NCI-H146 treated with DMSO at 0.1 percent for 48 hours (cell line): ENCODE data around the gene PTPN4.

Experiments used
- DNase-seq: peaks from one replicate; lab custom pipeline; 2025; ENCODE audit not compliant: unreplicated experiment; lab: John Stamatoyannopoulos, UW

PTPN4 gene

DNA sequence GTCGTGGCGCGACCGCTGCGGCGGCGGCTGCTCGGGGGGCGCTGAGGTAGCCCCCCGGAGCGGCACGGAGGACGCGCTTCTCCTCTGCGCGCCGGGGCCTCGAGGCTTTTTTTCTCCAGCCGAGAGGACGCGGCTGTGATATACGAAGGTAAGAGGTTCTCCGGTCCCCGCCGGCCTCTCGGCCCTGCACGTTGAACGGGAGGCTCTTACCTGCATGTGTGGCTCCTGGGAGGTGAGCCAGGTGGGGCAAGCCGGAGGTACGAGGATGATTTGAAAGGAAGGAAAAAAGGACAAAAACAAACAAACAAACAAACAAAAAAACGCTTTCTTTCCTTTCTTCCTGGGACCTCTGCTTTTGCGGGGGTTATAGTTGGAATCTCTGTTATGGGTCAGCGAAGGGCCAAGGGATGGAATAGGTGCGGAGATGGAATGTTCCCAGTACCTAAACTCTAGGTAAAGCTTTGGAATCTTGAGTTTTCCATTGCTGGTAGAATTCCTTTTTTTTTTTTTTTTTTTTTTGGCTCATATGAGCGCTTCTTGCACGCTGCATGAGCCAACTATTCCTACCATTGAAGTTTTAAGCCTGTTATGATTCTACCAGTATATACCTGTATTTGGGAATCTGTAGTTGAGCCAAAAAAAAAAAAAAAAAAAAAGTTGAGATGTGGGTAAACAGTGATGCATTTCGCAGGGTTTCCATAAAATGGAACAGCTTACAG lies 674 bp downstream of the PTPN4 start:
- DNase-seq, result peak; percentile 71

DNA sequence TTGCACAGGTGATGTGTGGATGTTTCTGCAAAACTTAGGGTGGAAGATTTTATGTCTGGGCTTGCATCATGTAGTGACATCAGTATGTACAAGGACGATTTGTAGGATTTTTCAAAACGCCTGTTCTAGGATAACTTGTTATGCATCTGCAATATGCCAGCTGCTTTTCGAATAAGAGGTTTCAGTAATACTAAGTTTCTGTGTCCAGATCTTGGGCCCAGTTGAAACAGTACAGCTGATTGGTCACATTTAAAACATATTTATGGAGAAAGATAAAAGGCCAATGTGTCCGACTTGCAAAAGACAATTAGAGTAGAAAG lies 1.2 kb downstream of the PTPN4 start:
- no peak for DNase-seq

DNA sequence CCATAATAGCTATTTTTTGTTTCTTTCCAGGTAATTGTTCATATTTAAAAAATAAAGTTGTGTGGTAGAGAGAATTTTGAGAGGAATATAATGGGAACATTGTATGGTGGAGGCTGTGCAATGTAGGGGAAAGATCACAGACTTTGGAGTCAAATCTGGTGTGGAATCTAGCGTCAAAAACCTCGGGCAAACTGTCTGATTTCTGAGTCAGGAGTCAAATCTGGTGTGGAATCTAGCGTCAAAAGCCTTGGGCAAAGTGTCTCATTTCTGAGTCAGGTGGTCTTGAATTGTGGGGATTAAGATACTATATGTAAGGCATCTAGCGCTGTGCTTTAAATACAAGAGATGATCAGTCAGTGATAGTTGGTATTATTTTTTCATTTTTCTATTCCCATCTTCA lies 5.1 kb downstream of the PTPN4 start:
- DNase-seq, result no peak

DNA sequence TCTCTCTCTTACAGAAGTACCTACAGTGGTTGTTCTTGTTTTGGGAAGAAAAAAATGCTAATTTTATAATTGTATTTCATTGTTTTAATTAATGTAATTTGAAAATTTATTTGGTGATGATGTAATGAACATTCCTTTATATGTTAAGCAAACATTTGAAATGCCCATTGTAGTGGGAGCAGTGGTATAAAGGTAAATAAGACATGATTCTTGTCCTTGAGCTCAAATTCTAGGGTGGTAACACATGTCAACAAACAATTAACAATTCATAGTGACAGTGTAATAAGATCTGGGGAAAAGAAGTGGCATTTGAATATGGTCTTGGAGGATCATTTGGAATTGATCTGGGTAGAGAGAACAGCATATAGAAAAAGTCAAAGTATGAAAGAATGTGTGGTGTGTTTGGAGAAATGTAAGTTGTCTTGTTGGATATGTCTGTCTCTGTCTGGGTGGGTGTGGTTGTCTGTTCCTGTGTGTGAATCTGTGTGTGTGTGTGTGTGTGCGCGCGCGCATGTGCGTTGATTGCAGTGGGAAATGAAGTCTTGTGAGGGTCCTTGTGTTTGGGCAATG lies 5.8 kb downstream of the PTPN4 start:
- DNase-seq, result no peak

DNA sequence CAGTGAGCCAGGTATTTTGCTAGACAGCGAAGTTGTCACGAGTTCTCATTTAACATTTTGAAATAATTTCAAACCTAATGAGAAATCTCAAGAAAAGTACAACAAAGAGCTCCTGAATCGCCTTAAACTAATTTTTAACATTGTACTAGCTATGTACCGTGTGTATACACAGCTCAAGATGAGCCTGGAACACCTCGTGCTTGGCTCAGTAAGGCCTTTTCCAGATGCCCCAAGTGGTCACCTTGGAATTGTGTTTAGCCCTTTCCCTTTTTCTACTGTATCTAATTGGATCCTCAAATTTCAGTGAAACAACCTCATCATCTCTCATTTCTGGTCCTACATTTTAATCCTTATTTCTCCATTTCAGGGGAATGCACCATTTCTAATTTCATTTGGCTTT lies 7.2 kb downstream of the PTPN4 start:
- DNase-seq, result no peak

DNA sequence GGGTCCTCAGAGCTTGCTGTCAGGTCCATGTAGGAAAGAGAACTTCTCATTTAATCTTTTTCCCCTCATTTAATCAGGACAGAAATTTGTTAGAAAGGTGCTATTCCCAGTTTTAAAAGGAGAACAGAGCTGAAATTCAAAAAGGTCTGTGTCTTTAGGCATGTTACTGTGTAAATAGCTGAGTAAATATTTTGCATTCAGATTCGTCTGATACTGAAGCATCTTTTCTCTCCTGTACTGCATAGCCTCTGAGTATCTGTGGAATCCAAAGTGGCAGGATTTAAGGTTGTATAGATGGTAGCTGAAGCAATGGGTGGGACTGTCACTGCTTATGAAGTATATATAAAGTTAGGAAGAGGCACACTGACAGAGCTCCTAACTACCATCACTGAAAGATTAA lies 9.0 kb downstream of the PTPN4 start:
- DNase-seq, result no peak

DNA sequence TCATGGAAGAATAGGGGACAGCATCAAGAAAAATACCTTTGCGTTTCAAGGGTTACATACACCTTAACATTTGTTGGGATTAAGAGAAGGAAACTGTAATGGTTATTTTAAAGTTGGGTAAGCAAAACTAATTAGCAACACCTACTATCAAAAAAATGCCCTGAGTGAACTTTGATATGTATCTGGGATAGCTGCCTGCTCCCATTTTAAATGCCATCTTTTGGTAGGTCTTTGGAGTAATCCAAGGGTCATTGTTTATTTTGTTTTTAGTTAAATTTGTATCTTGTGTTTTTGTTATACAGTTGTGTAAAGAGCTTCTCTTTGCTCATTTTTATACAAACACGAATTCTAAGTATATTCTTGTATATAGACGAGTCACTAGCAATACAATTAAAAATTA lies 9.9 kb downstream of the PTPN4 start:
- no peak for DNase-seq

DNA sequence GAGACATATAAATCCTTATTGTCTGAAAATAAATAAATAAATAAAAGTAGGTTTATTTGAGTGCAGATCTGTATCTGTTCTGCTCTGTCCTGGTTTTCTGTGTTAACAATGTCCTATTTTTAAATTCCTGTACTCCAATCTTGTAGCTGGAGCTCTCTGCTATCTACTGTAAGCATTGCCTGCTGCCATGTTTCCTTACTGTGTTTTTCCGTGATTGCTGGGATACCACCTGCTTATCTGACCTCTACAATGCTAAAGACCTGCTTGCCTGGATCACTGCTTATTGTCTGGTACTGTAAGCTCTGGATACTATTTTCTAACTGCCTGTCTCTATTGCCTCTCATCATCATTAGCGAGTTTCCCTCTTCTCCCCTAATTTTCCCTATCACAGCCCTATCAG lies 11.6 kb downstream of the PTPN4 start:
- DNase-seq, result no peak

DNA sequence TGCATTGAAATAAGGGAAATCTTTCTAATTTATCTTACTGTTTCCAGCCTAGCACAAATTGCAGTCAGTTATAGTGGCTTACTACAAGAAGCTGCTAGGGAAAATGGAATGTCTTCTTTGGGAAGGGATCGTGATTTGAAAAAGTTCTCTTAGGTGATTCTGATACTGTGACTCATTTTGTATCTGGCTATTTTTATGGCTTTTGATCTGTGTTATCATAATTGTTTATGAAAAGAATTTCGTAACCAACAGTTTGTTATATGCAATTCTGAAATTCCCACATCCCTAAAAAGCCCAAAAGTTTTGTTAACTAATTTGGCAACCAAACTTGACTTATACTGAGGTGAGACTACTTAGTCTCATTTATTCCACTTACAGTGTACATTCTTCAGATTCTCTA lies 12.4 kb downstream of the PTPN4 start:
- DNase-seq, result no peak

DNA sequence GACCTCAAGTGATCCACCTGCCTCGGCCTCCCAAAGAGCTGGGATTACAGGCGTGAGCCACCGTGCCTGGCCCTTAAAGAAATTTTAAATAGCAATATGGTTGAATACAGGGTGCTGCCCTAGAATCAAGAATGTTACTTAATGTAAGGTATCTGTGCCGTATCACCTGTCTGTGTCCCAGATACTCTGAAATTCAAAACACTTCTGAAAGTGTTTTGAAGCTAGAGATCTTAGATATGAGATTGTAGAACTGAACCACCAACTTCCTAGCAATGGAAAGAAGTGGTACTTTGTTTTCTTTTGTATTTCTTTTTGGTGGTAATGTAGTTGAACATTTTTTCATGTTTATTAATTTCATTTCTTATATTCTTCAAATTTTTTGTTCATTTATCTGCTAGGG lies 13.0 kb downstream of the PTPN4 start:
- DNase-seq, result no peak

DNA sequence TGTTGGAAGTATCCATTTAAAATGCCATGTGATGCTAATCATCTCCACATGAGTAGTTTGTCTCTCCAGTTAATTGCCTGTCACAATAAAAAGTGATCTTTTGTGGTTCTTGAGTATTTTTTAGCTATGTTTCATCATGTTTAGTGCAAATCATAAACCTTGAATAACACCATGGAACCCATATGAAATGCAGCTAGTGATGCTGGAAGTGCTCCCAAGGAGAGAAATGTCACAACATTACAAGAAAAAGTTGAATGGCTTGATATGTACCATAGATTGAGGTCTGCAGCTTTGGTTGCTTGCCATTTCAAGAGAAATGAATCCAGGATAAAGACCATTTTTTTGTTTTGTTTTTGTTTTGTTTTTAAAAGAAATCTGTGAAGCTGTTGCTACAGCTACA lies 14.3 kb downstream of the PTPN4 start:
- DNase-seq, result no peak

DNA sequence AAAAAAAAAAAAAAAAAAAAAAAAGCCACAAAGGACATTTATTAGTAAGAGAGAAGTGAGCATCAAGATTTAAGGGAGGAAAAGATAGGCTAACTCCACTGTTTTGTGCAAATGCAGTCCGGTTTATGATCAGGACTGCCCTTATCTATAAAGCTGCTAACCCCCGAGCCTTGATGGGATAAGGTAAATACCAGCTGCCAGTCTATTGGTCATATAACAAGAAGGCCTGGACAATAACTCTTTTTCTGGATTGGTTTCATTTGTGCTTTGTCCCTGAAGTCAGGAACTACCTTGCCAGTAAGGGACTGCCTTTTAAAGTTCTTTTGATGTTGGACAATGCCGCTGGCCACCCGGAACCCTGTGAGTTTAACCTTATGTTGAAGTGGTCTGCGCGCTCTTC lies 15.4 kb downstream of the PTPN4 start:
- DNase-seq, result no peak

DNA sequence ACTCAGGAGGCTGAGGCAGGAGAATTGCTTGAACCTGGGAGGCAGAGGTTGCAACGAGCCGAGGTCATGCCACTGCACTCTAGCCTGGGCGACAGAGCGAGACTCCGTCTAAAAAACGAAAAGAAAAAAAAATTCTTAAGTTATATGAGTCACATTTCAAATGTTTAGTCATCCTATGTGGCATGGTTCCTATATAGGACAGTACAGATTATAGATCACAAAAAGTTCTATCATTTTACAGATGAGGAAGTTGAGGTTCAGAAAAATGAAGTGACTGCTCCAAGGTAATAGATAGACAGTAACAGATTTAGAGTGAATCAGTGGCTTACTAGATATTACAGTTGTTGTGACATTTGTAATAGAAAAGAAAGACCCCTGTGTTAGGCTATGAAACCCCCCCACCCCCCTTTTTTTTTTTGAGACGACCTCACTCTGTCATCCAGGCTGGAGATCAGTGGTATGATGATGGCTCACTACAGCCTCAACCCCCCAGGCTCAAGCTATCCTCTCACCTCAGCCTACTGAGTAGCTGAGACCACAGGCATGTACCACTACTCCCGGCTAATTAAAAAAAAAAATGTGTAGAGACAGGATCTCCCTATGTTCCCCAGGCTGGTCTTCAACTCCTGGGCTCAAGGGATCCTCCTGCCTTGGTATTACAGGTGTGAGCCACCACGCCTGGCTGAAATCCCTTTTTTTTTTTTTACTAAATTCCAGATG lies 22.7 kb downstream of the PTPN4 start:
- no peak for DNase-seq

DNA sequence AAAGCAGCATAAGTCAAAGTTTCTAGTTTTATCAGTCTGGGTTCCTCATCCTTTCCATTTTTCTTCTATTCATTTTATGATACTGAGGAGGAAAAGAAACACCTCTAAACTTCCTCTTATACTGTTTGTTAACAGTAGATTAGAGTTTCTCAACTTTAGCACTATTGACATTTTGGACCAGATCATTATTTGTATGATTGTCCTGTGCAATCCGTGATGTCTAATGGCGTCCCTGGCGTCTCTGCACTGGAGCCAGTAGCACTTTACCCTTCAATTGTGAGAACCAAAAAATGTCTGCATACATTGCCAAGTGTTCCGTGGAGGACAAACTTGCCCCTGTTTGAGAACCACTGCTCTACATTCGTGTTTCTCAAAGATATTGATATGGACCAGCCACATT lies 25.2 kb downstream of the PTPN4 start:
- DNase-seq, result no peak

DNA sequence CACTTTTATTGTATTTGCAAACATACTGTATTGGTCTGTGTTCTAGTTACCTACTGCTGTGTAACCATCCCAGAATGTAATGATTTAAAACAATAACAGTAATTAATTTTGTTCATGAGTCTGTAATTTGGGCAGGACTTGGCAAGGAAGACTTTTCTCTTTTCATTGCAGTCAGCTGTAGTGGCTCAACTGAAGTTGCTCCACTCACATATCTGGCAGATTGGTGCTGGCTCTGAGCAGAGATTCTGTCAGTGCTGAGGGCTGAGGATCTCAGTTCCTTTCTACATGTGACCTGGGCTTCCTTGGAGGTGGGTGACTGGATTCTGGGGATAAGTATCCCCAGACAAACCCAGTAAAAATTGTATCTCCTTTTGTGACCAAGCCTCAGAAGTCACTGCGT lies 26.6 kb downstream of the PTPN4 start:
- DNase-seq, result no peak

DNA sequence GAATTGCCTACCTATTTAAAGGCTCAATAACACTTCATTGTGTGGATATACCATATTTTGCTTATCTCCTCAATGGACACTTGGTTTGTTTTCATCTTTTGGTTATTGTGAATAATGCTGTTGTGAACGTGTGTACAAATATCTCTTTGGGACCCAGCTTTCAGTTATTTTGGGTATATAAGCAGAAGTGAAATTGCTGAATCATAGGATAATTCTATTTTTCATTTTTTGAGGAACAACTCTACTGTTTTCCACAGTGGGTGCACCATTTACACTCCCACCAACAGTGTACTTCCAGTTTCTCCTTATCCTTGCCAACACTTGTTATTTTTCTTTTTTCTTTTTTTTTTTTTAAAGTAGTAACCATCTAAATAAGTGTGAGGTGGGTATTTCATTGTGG lies 29.0 kb downstream of the PTPN4 start:
- DNase-seq, result no peak

DNA sequence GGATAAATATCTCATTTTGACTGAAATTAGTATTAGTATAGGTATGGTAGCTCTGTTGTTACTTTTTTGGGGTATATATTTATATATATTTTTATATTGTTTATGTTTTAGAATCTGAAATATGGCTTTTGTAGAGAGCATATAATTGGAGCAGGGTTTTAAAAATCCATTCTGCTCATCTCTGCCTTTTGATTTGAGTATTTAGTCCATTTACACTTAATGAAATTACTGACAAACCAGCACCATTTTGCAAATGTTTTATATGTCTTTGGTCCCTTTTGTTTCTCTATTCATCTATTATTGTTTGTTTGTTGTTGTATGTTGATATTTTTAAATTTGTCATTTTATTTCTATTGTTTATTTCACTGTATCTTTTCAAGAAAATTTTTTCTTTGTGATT lies 30.7 kb downstream of the PTPN4 start:
- no peak for DNase-seq

DNA sequence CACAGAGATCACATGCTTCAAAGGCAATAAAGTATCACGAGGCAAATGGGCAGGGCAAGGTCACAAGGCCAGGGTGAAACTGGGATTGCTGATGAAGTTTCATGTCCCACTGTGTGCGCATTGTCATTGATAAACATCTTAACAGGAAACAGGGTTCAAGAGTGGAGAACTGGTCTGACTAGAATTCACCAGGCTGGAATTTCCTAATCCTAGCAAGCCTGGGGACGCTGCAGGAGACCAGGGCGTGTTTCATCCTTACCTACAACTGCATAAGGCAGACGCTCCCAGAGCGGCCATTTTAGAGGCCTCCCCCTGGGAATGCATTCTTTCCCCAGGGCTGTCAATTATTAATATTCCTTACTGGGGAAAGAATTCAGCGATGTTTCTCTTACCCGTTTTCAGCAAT lies 33.2 kb downstream of the PTPN4 start:
- DNase-seq, result no peak

DNA sequence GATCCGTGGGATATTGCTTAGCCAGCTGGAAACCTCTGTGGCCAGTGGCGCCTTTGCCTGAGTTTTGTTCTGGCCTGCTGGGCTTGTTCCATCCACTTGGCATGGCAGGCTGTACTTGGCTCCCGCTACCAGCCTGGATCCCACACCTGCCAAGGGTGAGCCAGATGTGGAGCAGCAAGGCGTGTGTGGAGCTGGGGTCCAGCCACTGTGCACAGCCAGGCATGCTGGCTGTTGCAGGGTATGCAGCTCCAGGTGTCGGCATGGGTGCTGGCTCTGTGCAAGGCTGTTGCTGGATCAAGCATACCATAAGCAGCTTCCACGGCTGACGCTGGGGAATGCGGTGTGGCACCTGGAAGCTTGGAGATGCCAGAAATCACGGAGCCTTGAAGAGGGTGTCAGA lies 34.5 kb downstream of the PTPN4 start:
- DNase-seq, result no peak

DNA sequence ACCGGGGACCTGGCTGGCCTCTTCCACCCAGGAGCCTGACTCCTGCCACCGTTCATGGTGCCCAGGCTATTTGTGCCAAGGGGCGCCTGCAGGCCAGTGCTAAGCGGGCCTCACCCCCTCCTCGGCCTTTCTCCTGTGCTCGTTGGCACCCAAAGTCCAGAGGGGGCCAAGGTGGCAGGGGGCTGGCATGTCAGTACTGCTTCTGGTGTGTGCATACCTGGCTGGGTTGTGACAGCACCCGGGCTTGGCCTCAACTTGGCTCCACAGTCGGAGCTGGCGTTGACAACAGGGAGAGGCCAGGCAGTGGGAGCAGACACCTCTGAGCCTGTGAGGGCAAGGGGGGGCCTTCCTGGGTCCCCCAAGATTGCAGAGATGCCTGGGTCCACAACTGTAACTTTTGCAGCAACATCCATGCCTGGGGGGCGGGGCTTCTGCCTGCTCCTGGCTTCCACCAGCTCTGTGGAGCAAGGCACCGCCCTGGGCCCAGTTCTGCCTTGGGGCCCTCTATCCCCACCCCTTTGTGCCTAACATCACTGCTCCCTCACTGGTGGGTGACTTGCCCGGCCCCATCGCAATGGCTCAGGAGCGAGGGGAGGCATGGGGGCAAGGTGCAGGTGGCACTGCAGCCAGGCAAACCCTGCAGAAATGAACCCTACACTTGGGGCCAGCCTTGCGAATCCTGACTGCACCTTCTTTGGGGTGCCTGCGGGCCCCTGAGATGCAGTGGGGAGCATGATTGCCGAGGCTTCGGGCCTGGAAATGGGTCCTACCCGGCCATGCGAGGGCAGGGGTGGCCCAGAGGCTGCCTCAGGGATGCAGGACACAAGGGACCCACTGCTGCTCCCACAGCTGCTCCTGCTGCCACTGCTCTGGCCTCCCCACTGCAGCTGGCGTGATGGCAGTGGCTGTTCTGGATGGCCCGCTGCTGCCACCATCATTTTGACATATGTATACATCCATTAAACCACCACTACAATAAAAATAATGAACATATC lies 35.9 kb downstream of the PTPN4 start:
- DNase-seq, result no peak

DNA sequence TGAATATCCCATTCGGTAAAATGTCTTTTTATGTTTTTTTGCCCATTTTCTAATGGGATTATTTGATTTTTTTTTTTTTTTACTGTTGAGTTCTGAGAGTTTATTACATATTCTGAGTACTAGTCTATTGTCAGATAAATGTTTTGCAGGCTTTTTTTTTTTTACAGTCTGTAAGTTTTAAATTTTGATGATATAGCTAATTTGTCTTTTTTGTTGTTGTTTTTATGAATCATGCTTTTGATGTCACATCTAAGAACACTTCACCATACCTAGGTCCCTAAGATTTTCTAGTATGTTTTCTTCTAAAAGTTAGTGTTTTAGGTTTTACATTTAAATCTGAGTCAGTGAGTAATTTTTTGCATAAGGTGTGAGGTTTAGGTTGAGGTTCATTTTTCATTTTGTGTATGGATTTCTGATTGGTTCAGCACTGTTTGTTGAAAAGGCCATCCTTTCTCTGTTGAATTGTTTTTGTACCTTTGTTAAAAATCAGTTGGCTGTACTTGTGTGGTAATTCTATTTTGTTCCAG lies 40.7 kb downstream of the PTPN4 start:
- no peak for DNase-seq
